GM23338 (cell line): ENCODE results near the gene CAPZB. TPM values are rescaled to one million over a fixed set of nuclear protein-coding genes. Genes with fewer than 3 reads are reported as not detected.

Source experiments
- ATAC-seq: fragments of 200-7000 bp; cut with Tn5 transposase; 3 replicates; pipeline ENCODE4 v1.9.1; 2020
- DNase-seq: peaks from one replicate; pipeline ENCODE4 v3.0.0-alpha.2; 2015; ENCODE audit warnings: low spot score
- H2AFZ ChIP-seq: fragments of 200-600 bp; sonication (generic); 2 replicates; pipeline ENCODE4 v1.8.0; 2016; ENCODE audit warnings: antibody characterized with exemption, mild to moderate bottlenecking, moderate library complexity
- H3F3A ChIP-seq: fragments of 200-600 bp; sonication (generic); replicated peaks from 2 replicates; pipeline ENCODE4 v1.8.0; 2017; ENCODE audit warnings: antibody characterized with exemption, mixed run types, low read depth
- H3K27ac ChIP-seq: fragments of 200-600 bp; sonication (generic); 2 replicates; pipeline ENCODE4 v1.6.1; 2016; ENCODE audit warnings: low read depth
- H3K27me3 ChIP-seq: fragments of 200-600 bp; sonication (generic); 2 replicates; pipeline ENCODE4 v1.8.0; 2016; ENCODE audit warnings: mild to moderate bottlenecking, mixed run types, moderate library complexity; ENCODE audit not compliant: insufficient read depth
- H3K36me3 ChIP-seq: fragments of 200-600 bp; sonication (generic); 2 replicates; pipeline ENCODE4 v1.8.0; 2016; ENCODE audit warnings: mild to moderate bottlenecking; ENCODE audit not compliant: insufficient read depth
- H3K4me1 ChIP-seq: fragments of 200-600 bp; sonication (generic); 2 replicates; pipeline ENCODE4 v1.8.0; 2016; ENCODE audit warnings: mild to moderate bottlenecking, moderate library complexity; ENCODE audit not compliant: insufficient read depth
- H3K4me2 ChIP-seq: fragments of 200-600 bp; sonication (generic); 2 replicates; pipeline ENCODE4 v1.7.1; 2017; ENCODE audit warnings: mixed run types
- H3K4me3 ChIP-seq: fragments of 200-600 bp; sonication (generic); 2 replicates; pipeline ENCODE4 v1.6.1; 2016; ENCODE audit warnings: mixed run types
- H3K79me2 ChIP-seq: fragments of 200-600 bp; sonication (generic); replicated peaks from 2 replicates; pipeline ENCODE4 v1.8.0; 2017; ENCODE audit warnings: mild to moderate bottlenecking; ENCODE audit not compliant: insufficient read depth
- H3K9me2 ChIP-seq: fragments of 200-600 bp; sonication (generic); 2 replicates; pipeline ENCODE4 v1.8.0; 2017; ENCODE audit not compliant: insufficient read depth
- H4K20me1 ChIP-seq: fragments of 200-600 bp; sonication (generic); replicated peaks from 2 replicates; pipeline ENCODE4 v1.8.0; 2017; ENCODE audit warnings: mild to moderate bottlenecking; ENCODE audit not compliant: insufficient read depth
- H3K27ac Mint-ChIP-seq: 2 replicates; pipeline ENCODE4 v1.8.0; 2020; ENCODE audit warnings: inconsistent platforms, mild to moderate bottlenecking, moderate library complexity, mixed read lengths
- H3K27me3 Mint-ChIP-seq: 3 replicates; pipeline ENCODE4 v1.8.0; 2022; ENCODE audit warnings: low read depth, mild to moderate bottlenecking, moderate library complexity, mixed read lengths, inconsistent platforms; ENCODE audit not compliant: insufficient read depth, poor library complexity
- H3K36me3 Mint-ChIP-seq: 3 replicates; pipeline ENCODE4 v1.8.0; 2021; ENCODE audit warnings: low read depth, mild to moderate bottlenecking, inconsistent platforms, moderate library complexity, mixed read lengths
- H3K4me1 Mint-ChIP-seq: 3 replicates; pipeline ENCODE4 v1.8.0; 2020; ENCODE audit warnings: mild to moderate bottlenecking, inconsistent platforms, mixed read lengths
- H3K4me3 Mint-ChIP-seq: 3 replicates; pipeline ENCODE4 v1.8.0; 2021; ENCODE audit warnings: moderate library complexity, mild to moderate bottlenecking, inconsistent platforms, mixed read lengths
- H3K9me3 Mint-ChIP-seq: 3 replicates; pipeline ENCODE4 v1.8.0; 2020; ENCODE audit warnings: moderate library complexity, mild to moderate bottlenecking, inconsistent platforms, mixed read lengths
- EZH2 ChIP-seq: fragments of 200-600 bp; sonication (generic); IDR thresholded peaks from one replicate; pipeline ENCODE4 v1.8.0; 2017; ENCODE audit warnings: antibody characterized with exemption, mild to moderate bottlenecking, low read depth; ENCODE audit not compliant: unreplicated experiment
- NANOG ChIP-seq: IDR thresholded peaks from 2 replicates; pipeline ENCODE4 v1.6.1; 2016; ENCODE audit warnings: antibody characterized with exemption, borderline replicate concordance
- POLR2AphosphoS5 ChIP-seq: IDR thresholded peaks from 2 replicates; pipeline ENCODE4 v1.6.1; 2016; ENCODE audit warnings: antibody characterized with exemption, low read depth
- ZNF331 ChIP-seq: fragments of 250-450 bp; sonication (Bioruptor Pico); IDR thresholded peaks from 2 replicates; pipeline ENCODE4 v1.5.0; 2020; ENCODE audit warnings: low read depth, mild to moderate bottlenecking, moderate library complexity
- polyA plus RNA-seq: library from polyadenylated mRNA; unstranded; fragments of >200 nt; fragmentation: Nextera tagmentation; extraction: Ambion mirVana; gene quantifications from 2 replicates; pipeline ENCODE4 v1.2.1, GENCODE V29; 2016
- total RNA-seq: library from RNA; depleted of rRNA; stranded (reverse); fragments of >200 nt; shearing (Covaris generic); gene quantifications from 2 replicates; pipeline ENCODE4 v1.2.3, GENCODE V29; 2014
- TF ChIP-seq, protein P1 (sequence below): IDR thresholded peaks from one replicate; pipeline ENCODE4 v1.6.1; 2018; ENCODE audit warnings: antibody characterized with exemption; ENCODE audit not compliant: unreplicated experiment
- TF ChIP-seq, protein P2 (sequence below), 2 experiments: fragments of 200-600 bp in 1 of 2; sonication (generic) in 1 of 2; conservative IDR thresholded peaks; 2 replicates each; pipeline versions ENCODE4 v1.5.1 to v1.6.1; 2016 to 2017; ENCODE audit warnings: antibody characterized with exemption in 2 of 2, low read depth in 2 of 2, mild to moderate bottlenecking in 2 of 2, moderate library complexity in 1 of 2

The CAPZB gene
- total and polyA plus RNA-seq, 2 experiments from 2014 or later = 195 to 348 TPM

DNA sequence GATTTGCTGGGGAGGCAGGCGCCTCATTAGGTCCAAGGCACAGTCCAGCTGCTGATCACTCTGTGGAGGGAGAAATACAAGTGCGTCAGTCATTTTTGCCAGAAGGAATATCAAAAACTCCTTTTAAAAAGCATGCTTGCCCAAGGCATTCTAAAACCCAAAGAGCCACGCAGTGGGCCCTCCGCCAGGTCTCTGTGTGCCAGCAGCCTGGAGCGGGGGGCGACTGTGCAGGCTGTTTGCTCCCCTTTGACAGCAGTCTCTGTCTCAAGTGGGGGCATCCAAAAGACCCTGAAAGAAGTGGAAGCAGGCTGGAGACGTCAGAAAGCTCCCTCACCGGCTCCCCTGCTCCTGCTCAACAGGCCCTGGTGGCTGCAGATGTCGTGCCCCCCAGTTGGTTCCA lies 65.6 kb downstream of the CAPZB start (continued):
- TF ChIP-seq, protein P1, sequence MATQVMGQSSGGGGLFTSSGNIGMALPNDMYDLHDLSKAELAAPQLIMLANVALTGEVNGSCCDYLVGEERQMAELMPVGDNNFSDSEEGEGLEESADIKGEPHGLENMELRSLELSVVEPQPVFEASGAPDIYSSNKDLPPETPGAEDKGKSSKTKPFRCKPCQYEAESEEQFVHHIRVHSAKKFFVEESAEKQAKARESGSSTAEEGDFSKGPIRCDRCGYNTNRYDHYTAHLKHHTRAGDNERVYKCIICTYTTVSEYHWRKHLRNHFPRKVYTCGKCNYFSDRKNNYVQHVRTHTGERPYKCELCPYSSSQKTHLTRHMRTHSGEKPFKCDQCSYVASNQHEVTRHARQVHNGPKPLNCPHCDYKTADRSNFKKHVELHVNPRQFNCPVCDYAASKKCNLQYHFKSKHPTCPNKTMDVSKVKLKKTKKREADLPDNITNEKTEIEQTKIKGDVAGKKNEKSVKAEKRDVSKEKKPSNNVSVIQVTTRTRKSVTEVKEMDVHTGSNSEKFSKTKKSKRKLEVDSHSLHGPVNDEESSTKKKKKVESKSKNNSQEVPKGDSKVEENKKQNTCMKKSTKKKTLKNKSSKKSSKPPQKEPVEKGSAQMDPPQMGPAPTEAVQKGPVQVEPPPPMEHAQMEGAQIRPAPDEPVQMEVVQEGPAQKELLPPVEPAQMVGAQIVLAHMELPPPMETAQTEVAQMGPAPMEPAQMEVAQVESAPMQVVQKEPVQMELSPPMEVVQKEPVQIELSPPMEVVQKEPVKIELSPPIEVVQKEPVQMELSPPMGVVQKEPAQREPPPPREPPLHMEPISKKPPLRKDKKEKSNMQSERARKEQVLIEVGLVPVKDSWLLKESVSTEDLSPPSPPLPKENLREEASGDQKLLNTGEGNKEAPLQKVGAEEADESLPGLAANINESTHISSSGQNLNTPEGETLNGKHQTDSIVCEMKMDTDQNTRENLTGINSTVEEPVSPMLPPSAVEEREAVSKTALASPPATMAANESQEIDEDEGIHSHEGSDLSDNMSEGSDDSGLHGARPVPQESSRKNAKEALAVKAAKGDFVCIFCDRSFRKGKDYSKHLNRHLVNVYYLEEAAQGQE = no peak
- no peak for TF ChIP-seq POLR2AphosphoS5
- TF ChIP-seq, protein P2, sequence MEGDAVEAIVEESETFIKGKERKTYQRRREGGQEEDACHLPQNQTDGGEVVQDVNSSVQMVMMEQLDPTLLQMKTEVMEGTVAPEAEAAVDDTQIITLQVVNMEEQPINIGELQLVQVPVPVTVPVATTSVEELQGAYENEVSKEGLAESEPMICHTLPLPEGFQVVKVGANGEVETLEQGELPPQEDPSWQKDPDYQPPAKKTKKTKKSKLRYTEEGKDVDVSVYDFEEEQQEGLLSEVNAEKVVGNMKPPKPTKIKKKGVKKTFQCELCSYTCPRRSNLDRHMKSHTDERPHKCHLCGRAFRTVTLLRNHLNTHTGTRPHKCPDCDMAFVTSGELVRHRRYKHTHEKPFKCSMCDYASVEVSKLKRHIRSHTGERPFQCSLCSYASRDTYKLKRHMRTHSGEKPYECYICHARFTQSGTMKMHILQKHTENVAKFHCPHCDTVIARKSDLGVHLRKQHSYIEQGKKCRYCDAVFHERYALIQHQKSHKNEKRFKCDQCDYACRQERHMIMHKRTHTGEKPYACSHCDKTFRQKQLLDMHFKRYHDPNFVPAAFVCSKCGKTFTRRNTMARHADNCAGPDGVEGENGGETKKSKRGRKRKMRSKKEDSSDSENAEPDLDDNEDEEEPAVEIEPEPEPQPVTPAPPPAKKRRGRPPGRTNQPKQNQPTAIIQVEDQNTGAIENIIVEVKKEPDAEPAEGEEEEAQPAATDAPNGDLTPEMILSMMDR (conservative IDR thresholded peaks at IDR 0.05; ENCODE audit: low read depth in 2 of 2) = no peak

DNA sequence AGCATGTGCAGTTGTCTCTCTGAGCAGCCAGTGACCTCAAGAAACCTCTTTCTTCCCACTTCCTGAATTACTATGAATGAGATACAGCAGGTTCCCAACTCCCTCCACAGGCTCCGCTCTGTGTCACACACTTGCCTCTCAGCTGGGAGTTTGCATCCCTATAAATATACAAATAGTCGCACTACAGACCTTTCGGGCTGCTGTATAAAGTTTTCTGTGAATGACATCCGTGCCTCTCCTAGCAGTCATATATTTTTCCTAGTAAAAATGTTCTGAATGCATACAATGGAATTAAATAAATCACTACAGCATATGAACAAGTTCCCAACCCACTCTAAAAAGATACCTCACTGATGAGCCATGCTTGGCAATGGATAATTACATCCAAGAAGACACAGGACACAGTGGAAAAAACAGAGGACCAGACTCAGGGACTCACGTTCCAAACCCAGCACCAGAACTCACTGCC lies 66.8 kb downstream of the CAPZB start:
- TF ChIP-seq EZH2 (no peak), NANOG (no peak), ZNF331 (CRISPR knock-in tag) (no peak)
- TF ChIP-seq, protein P1 = no peak
- H3K36me3 ChIP-seq = peaks cover 4% of the 10 kb centered on the region; the same call in 1 of the 2 replicates
- H3K9me2 ChIP-seq = no peaks in the 10 kb centered on the region
- Mint-ChIP-seq H3K36me3 (peaks cover 28% of the 10 kb centered on the region), H3K4me1 (peaks cover 50% of the 10 kb centered on the region), H3K4me3 (no peak overlapping the region), H3K27me3 (peaks cover 4% of the 10 kb centered on the region), H3K27ac (peak overlapping the region; percentile 47; the same call in 1 of the 2 replicates), H3K9me3 (no peaks in the 10 kb centered on the region)
- no peaks in the 10 kb centered on the region for H3F3A ChIP-seq
- DNase-seq = no peak
- no peak overlapping the region for H3K4me2 ChIP-seq
- H3K79me2 ChIP-seq = peaks cover 99% of the 10 kb centered on the region
- H4K20me1 ChIP-seq = peaks cover 67% of the 10 kb centered on the region
- no peak overlapping the region for H3K4me3 ChIP-seq
- H3K4me1 ChIP-seq = peaks cover 12% of the 10 kb centered on the region; the same call in 1 of the 2 replicates
- H3K27me3 ChIP-seq = no peaks in the 10 kb centered on the region
- no peak overlapping the region for H3K27ac ChIP-seq
- H2AFZ ChIP-seq = no peak overlapping the region
- no peak for ATAC-seq
